Stomach (tissue), 4 donors: ENCODE data around the gene CAPZB.

Experiments used
- EP300 ChIP-seq: sonication (generic); formaldehyde crosslinking; IDR thresholded peaks from one replicate; pipeline ENCODE4 v1.6.1; 2017; ENCODE audit warnings: antibody characterized with exemption
- POLR2A ChIP-seq, 4 donors: fragments of 450-650 bp; IDR thresholded peaks; one replicate each; pipeline ENCODE4 v1.6.1; 2016; ENCODE audit warnings: antibody characterized with exemption in 4 of 4, control low read depth in 2 of 4, mild to moderate bottlenecking in 1 of 4, moderate library complexity in 1 of 4
- POLR2AphosphoS5 ChIP-seq, 3 donors: sonication (generic); formaldehyde crosslinking; IDR thresholded peaks; one replicate each; pipeline ENCODE4 v1.6.1; 2016; ENCODE audit warnings: antibody characterized with exemption in 3 of 3
- TF ChIP-seq, protein P1 (sequence below), 7 experiments: fragments of 450-650 bp in 4 of 7; fragments of 200-600 bp in 3 of 7; sonication (generic) in 3 of 7; IDR thresholded peaks; one replicate each; pipeline ENCODE4 v1.5.1; 2016 to 2019; ENCODE audit warnings: antibody characterized with exemption in 7 of 7, control low read depth in 2 of 7, mild to moderate bottlenecking in 1 of 7

GRCh38 chr1:19410393-19410792 is 74.9 kb downstream of the CAPZB start:
- TF ChIP-seq POLR2AphosphoS5 (IDR thresholded peaks at IDR 0.05) (no peak), EP300 (no peak), POLR2A (IDR thresholded peaks at IDR 0.05) (no peak)
- TF ChIP-seq, protein P1, sequence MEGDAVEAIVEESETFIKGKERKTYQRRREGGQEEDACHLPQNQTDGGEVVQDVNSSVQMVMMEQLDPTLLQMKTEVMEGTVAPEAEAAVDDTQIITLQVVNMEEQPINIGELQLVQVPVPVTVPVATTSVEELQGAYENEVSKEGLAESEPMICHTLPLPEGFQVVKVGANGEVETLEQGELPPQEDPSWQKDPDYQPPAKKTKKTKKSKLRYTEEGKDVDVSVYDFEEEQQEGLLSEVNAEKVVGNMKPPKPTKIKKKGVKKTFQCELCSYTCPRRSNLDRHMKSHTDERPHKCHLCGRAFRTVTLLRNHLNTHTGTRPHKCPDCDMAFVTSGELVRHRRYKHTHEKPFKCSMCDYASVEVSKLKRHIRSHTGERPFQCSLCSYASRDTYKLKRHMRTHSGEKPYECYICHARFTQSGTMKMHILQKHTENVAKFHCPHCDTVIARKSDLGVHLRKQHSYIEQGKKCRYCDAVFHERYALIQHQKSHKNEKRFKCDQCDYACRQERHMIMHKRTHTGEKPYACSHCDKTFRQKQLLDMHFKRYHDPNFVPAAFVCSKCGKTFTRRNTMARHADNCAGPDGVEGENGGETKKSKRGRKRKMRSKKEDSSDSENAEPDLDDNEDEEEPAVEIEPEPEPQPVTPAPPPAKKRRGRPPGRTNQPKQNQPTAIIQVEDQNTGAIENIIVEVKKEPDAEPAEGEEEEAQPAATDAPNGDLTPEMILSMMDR (IDR thresholded peaks at IDR 0.05) = no peak
